A673 (cell line): Measurements from ENCODE around the gene PDCD2.
A peak's percentile ranks its signal among the peaks of the same experiment; 100 is the strongest.

Experiments used
- CTCF ChIP-seq: fragments of 300-800, 200-600 bp; sonication (generic); conservative IDR thresholded peaks from 2 replicates; pipeline ENCODE4 v1.5.1; 2017; ENCODE audit warnings: low read depth, mild to moderate bottlenecking, antibody characterized with exemption, low read length, moderate library complexity, mixed read lengths
- EZH2 ChIP-seq: fragments of 200-600 bp; sonication (generic); IDR thresholded peaks from 2 replicates; pipeline ENCODE4 v1.6.1; 2017; ENCODE audit warnings: borderline replicate concordance, low read depth, mild to moderate bottlenecking, mixed read lengths, antibody characterized with exemption, low read length; ENCODE audit not compliant: poor library complexity, severe bottlenecking

GRCh38 chr6:170529839-170530469, 54.5 kb downstream of the PDCD2 start:
- TF ChIP-seq CTCF (peak; percentile 88), EZH2 (no peak)
